IPS-18a (cell line): ENCODE data around the gene TRIM50.
"Not testable (repeated sequence)": the region's sequence is repeated elsewhere in the genome, so short reads cannot be mapped to it uniquely, and the experiment has no call there.

ENCODE experiments used
- H3K27ac ChIP-seq: one replicate; pipeline ENCODE4 v1.5.1; 2013; ENCODE audit warnings: low read length
- H3K27me3 ChIP-seq: one replicate; pipeline ENCODE4 v1.6.1; 2013; ENCODE audit warnings: mild to moderate bottlenecking, low read length; ENCODE audit not compliant: control insufficient read depth, insufficient read depth
- H3K36me3 ChIP-seq: one replicate; pipeline ENCODE4 v1.6.1; 2013; ENCODE audit warnings: low read depth, low read length; ENCODE audit not compliant: control insufficient read depth
- H3K4me1 ChIP-seq: one replicate; pipeline ENCODE4 v1.6.1; 2013; ENCODE audit warnings: low read depth, low read length; ENCODE audit not compliant: control insufficient read depth
- H3K4me3 ChIP-seq: one replicate; pipeline ENCODE4 v1.5.1; 2013; ENCODE audit warnings: low read length
- H3K9ac ChIP-seq: one replicate; pipeline ENCODE4 v1.6.1; 2013; ENCODE audit warnings: mild to moderate bottlenecking, low read length, moderate library complexity
- H3K9me3 ChIP-seq: one replicate; pipeline ENCODE4 v1.6.1; 2013; ENCODE audit warnings: low read depth, low read length; ENCODE audit not compliant: control insufficient read depth

TRIM50 gene

DNA sequence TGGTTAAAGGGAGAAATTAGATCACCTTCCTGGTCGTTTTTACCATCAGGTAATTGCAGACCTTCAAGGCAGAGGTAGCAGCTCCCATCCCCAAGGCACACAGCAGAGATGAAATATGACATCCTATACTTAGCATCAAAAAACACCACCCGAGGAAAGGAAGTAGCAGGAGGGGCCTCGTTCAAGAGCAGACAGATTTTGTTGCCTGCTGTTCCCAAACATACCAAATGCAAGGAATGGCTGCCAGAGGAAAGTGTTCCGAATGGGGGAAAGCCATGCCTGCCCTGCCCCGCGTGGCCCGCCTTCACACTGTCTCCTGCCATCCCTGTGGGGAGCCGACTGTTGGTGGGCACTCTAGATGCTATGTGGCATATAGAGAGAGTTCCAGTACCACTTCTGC, 18.1 kb upstream of the TRIM50 start:
- no peaks in the 10 kb centered on the region for H3K9me3 ChIP-seq
- H3K4me1 ChIP-seq, result peaks cover 18% of the 10 kb centered on the region
- no peaks in the 10 kb centered on the region for H3K27me3 ChIP-seq
- no peaks in the 10 kb centered on the region for H3K36me3 ChIP-seq
- H3K4me3 ChIP-seq, result no peak overlapping the region
- H3K9ac ChIP-seq, result no peak overlapping the region
- H3K27ac ChIP-seq, result no peak overlapping the region

DNA sequence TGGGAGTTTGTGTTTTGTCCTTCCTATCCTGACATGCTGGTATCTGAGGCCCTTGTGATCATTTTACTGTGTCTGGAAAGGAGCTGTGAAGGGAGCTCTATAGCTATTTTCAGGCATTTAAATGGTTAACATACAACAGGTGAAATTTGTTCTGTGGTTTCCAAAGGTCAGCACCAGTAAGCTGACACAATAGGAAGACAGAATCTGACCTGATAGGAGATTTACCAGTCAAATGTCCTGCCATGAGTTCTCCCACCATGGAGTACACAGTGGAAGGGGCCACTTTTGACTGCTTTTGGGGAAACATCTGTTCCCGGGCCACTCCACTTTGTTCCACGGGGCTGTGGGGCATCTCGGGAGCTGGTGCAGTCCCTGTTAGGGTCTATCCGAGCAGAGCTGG, 17.7 kb upstream of the TRIM50 start:
- peaks cover 21% of the 10 kb centered on the region for H3K4me1 ChIP-seq

DNA sequence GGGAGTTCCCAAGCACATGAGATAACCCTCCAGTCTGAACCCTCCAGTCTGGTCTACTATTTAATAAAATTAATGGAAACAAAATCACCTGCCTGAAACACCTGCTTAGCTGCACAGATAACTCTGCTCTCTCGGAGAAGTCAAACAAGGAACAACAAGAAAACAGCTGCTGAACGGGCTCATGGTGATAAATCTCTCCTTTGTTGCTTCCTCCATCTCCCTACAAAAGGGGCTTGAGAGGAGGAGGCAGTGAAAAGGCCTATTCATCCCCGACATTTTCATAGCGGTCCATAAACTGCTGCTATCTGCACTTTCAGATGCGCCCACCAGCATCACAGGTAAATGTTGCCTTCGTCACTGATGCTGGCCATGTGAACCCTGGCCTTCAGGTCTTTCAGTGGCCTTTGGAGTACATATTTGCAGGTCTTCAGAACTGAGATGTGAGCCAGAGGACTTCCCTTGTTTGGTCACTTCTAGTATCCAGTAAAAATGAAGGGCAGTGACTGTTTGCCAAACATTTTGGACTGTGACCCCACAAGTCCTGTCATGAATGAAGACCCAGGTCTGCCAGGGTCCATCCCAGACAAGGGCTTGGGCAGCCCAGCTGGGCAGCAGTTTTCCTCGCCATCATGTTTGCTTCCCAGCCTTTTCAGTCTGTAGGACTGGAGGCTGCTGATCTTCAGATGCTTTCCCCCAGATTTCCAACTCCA, 15.9 kb upstream of the TRIM50 start:
- H3K27ac ChIP-seq, result no peak overlapping the region
- H3K9ac ChIP-seq, result no peak overlapping the region
- H3K4me1 ChIP-seq, result peaks cover 22% of the 10 kb centered on the region
- H3K36me3 ChIP-seq, result no peaks in the 10 kb centered on the region
- no peaks in the 10 kb centered on the region for H3K27me3 ChIP-seq
- H3K9me3 ChIP-seq, result no peaks in the 10 kb centered on the region
- no peak overlapping the region for H3K4me3 ChIP-seq

More for the DNA sequence above, 17.7 kb upstream of the TRIM50 start:
- Histone ChIP-seq H3K4me3 (no peak overlapping the region), H3K9me3 (no peaks in the 10 kb centered on the region), H3K27ac (no peak overlapping the region), H3K9ac (no peak overlapping the region), H3K36me3 (no peaks in the 10 kb centered on the region), H3K27me3 (no peaks in the 10 kb centered on the region)

DNA sequence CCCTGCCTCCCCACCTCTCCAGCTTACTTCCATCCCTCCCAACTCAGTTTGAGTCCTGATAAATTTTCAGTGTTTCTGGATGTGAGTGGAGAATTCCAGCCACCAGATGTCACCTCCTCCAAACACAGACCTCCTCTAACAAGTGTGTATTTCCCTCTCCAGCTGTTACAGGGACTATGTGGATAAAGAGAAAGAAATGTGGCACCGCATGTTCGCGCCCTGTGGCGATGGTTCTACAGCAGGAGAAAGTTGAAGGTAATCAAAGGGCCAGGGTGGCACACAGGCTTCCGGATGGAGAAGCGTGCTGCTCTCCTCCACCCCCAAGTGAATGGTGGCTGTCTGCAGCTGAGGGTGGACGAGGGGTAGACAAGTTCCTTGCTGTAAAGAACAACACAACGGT, 14.8 kb upstream of the TRIM50 start:
- H3K4me1 ChIP-seq, result peaks cover 22% of the 10 kb centered on the region
- no peaks in the 10 kb centered on the region for H3K27me3 ChIP-seq
- H3K4me3 ChIP-seq, result no peak overlapping the region
- H3K27ac ChIP-seq, result no peak overlapping the region
- H3K9ac ChIP-seq, result no peak overlapping the region
- no peaks in the 10 kb centered on the region for H3K9me3 ChIP-seq
- no peaks in the 10 kb centered on the region for H3K36me3 ChIP-seq

DNA sequence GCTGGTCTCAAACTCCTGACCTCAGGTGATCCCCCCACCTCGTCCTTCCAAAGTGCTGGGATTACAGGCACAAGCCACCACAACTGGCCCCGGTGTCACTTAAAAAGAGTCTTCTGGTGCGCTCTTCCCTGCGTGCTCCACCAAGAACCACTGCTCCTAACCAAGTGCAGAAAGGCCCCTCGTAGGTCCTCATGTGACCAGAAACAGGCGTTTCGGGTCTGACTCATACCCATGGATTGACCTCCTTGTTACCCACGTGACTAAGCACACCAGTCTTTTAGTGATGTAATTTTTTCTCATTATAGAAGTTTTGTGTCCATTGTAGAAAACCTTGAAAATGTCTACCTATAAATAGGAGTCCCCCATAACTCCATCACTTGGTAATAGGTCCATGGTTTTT, 14.0 kb upstream of the TRIM50 start:
- Histone ChIP-seq H3K4me1 (peaks cover 22% of the 10 kb centered on the region), H3K27ac (no peak overlapping the region), H3K9ac (no peak overlapping the region), H3K36me3 (no peaks in the 10 kb centered on the region), H3K9me3 (no peaks in the 10 kb centered on the region), H3K27me3 (no peaks in the 10 kb centered on the region), H3K4me3 (no peak overlapping the region)

DNA sequence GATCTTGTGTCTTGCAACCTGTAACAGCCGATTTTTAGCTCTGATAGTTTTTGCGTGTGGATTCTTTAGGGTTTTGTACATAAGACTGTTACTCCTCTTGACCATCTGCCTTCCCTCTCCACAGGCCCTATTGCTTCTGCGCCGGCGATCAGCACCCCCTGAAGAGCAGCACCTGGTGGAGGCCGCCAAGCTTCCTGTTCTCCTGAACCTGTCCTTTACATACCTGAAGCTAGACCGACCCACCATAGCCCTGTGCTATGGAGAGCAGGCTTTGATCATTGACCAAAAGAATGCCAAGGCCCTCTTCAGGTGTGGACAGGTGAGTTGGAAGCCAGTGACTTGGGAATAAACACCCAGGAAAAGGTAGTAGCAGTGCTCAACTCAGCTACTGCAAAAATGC, 12.6 kb upstream of the TRIM50 start:
- H3K4me3 ChIP-seq, result no peak overlapping the region
- no peaks in the 10 kb centered on the region for H3K36me3 ChIP-seq
- H3K27me3 ChIP-seq, result no peaks in the 10 kb centered on the region
- H3K9ac ChIP-seq, result no peak overlapping the region
- H3K9me3 ChIP-seq, result no peaks in the 10 kb centered on the region
- H3K27ac ChIP-seq, result no peak overlapping the region
- H3K4me1 ChIP-seq, result peaks cover 18% of the 10 kb centered on the region

DNA sequence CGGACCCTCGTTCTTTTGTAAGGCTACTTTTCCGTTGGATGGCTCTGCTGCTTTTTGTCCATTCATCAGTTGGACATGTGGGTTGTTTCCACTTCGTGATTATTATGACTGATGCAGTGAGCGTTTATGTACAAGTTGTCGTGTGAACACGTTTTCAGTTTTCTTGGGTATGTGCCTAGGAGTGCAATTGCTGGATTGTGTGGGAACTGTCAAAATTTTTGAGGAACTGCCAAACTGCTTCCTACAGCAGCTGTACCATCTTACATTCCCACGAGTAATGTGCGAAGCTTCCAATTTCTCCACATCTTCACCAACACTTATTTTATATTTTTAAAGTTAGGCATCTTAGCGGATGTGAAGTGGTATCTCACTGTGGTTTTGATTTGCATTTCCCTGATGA, 10.4 kb upstream of the TRIM50 start:
- Histone ChIP-seq H3K27me3 (no peaks in the 10 kb centered on the region), H3K4me3 (no peak overlapping the region), H3K36me3 (no peaks in the 10 kb centered on the region), H3K9ac (no peak overlapping the region), H3K27ac (no peak overlapping the region), H3K9me3 (no peaks in the 10 kb centered on the region), H3K4me1 (peaks cover 17% of the 10 kb centered on the region)

DNA sequence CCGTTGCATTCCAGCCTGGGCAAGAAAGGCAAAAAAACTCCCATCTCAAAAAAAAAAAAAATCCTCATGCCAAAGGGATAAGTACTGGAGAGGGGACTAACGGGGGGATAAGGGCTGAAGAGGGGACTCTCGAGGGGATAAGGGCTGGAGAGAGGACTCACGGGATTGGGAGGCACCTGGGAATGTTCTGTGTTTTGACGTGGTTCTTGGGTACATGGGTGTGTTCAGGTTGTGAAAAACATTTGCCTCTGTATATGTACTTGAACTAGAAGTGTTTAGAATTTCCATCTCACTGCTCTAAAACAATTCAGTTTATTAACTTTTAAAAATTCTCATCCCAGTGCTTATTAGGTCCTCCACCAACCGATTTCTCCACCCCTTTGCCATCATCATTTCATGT, 4.6 kb upstream of the TRIM50 start:
- no peaks in the 10 kb centered on the region for H3K9me3 ChIP-seq
- H3K36me3 ChIP-seq, result no peaks in the 10 kb centered on the region
- H3K27me3 ChIP-seq, result no peaks in the 10 kb centered on the region
- H3K9ac ChIP-seq, result no peak overlapping the region
- H3K27ac ChIP-seq, result no peak overlapping the region
- H3K4me3 ChIP-seq, result no peak overlapping the region
- H3K4me1 ChIP-seq, result peaks cover 14% of the 10 kb centered on the region

DNA sequence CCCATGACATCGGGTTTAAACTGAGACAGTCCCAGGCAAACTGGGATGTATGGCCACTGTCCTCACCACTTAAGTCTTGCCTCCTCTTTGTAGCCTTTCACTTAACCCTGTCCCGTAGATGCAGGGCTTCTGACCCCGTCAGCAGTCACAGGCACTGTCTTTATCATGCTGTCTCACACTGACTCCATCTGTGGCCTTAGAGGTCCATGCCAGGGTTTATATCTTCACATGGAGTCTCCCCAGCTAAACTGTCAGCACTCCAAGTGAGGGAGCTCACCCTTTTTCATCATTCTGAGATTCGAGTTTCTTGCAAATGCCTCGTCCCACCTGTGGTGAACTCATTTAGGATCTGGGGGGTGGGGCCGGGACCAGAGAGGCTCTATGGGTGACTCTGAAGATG, 2.9 kb upstream of the TRIM50 start:
- peaks cover 14% of the 10 kb centered on the region for H3K4me1 ChIP-seq

DNA sequence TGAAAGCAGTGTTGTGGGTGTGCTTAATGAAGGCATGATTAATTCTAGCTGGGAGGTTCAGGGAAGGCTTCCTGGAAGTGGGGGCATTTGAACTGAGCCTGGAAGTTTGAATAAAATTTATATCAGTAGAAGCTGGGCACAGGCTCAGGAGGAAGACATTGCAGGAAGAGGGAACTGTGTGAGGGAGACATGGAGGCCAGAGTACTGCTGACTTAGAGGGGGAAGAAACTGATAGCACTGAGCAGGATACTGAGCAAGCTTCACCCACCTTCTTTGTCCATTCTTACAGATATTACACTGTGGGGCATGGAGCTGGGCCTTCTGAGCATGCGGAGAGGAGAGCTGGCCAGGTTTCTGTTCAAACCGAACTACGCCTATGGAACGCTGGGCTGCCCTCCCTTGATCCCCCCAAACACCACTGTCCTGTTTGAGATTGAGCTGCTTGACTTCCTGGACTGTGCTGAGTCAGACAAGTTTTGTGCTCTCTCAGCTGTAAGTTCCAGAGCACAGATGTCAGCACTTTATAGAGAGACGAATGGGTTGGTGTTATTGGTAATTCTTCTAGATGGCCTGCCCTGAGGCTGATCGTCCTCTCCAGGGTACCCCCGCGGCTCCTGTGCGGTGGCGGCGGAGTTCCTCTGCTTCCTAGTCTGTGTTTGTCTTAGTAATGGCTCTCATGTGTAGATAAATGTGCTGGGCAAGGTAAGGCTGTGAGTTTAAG, 2.1 kb upstream of the TRIM50 start:
- no peaks in the 10 kb centered on the region for H3K36me3 ChIP-seq
- no peak overlapping the region for H3K9ac ChIP-seq
- H3K4me1 ChIP-seq, result peaks cover 14% of the 10 kb centered on the region
- no peaks in the 10 kb centered on the region for H3K27me3 ChIP-seq
- no peak overlapping the region for H3K4me3 ChIP-seq
- H3K27ac ChIP-seq, result no peak overlapping the region
- H3K9me3 ChIP-seq, result no peaks in the 10 kb centered on the region

More for the DNA sequence above, 2.9 kb upstream of the TRIM50 start:
- Histone ChIP-seq H3K27me3 (no peaks in the 10 kb centered on the region), H3K9me3 (no peaks in the 10 kb centered on the region), H3K36me3 (no peaks in the 10 kb centered on the region), H3K4me3 (no peak overlapping the region), H3K9ac (no peak overlapping the region), H3K27ac (no peak overlapping the region)

DNA sequence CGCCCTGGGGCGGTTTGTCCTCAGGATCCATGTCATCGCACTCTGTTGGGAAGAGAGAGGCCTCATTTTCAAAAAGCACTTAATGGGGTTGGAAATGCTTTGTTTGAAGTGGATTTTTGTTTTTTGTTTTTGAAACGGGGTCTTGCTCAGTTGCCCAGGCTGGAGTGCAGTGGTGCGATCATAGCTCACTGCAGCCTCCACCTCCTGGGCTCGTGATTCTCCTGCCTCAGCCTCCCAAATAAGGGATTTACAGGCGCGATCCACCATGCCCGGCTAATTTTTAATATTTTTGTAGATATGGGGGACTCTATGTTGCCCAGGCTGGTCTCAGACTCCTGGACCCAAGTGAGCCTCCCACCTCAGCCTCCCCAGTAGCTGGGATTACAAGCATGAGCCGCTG, 814 bp upstream of the TRIM50 start:
- Histone ChIP-seq H3K27me3 (no peaks in the 10 kb centered on the region), H3K9ac (no peak overlapping the region), H3K27ac (no peak overlapping the region), H3K4me3 (no peak overlapping the region), H3K4me1 (peaks cover 14% of the 10 kb centered on the region), H3K36me3 (no peaks in the 10 kb centered on the region), H3K9me3 (no peaks in the 10 kb centered on the region)

DNA sequence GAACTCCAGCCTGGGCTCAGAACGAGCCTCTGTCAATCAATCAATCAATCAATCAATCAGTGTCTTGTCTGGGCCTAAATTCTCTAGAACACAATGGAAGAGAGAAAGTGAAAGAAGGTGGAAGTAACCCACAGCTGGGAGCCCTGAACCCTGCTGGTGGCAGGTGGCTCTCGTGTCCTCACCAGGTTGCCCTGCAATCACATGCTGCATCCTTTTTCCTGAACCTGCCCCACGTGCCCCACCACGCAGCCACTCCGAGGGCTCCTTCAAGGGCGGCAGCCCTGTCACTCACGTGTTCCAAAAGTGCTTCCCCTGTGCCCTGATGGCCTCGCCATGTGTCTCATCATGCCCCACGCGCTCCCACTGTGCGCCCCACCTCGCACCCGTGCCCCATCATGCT, 433 bp downstream of the TRIM50 start:
- not testable (repeated sequence) for H3K9me3 ChIP-seq, H3K27me3 ChIP-seq, H3K9ac ChIP-seq, H3K4me3 ChIP-seq, H3K36me3 ChIP-seq, H3K27ac ChIP-seq
- peaks cover 14% of the 10 kb centered on the region for H3K4me1 ChIP-seq
